DMS153 (cell line): ENCODE measurements around the gene TSPAN2.

Experiments used
- DNase-seq: peaks from one replicate; lab custom pipeline; 2025; lab: John Stamatoyannopoulos, UW

The TSPAN2 gene

DNA sequence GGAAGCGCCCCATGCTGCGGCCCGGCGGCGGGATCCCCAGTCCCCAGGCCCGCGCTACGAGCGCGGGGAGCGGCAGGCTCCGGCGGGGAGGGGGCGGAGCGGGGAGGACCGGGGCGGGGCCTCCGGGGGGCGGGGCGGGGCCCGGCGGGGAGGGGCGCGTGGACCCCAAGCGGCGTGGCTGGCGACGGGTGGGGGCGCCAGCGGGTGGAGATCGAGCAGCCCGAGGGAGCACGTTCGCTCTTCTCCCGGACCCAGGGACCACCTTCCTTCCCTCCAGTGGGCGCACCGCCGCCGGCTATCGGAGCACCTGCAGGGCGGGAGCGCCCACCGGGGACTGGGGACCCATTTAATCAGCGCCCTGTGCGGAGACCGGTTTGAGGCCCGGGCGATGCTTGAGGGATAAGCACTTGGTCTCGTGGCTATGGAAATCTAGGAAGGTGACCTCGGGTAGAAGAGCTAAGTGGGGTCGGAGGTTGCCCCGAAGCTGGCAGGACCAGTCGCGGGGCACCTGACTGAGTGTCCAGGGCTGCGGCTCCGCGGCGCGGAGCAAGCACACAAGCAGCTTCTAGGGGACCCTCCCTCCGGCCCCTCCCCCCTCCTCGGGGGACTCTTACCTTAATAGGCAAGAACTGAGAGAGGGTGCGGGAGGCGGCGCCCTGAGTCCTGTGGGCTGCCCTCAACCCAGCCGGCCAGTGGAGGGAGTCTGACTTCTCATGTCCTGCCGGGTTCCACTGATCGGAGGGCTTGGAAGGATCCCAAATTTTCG, at the start of gene TSPAN2:
TSS of gene TSPAN2 (minus strand) at position 84 of the 766 bp plus-strand sequence. CDS start at position 13, 71 bp downstream.
- peak; percentile 43 for DNase-seq

DNA sequence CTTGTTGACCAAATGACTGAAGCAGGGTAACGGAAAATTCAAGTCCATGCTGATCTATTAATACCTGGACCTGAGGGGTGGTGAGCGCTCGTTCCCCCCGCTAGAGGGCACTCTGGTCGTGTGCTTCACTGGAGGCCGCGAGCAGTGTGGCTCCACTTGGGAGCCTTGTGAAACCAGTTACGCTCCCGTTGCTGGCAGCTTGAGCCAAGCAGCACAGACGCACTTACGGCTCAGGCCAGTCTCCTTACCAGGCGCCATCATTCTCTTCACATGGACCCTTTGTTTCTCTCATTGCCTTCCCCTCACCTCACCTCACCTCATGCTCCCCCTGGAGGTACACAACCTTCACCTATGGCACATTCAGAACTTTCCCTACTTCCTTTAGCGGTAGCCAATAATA, 49.7 kb upstream of the TSPAN2 start:
- DNase-seq, result peak; percentile 80

DNA sequence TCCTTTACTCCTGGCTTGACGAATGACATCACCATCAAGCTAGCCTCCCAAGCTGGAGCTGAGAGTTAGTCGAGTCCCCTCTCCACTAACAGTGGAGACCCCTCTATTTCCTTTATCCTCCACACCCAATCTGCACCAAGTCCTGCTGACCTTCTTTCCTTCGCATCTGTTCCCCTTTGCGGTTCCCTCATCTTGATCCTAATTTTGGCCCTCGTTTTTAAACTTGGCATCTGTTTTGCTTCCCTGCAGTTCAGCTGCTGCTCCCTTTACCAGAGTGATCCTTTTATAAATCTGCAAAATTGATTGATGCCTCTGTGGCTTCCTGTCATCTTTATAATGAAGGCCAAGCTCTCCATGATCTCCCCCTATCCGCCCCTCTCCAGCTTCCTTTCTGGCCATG, 49.0 kb upstream of the TSPAN2 start:
- DNase-seq, result no peak

DNA sequence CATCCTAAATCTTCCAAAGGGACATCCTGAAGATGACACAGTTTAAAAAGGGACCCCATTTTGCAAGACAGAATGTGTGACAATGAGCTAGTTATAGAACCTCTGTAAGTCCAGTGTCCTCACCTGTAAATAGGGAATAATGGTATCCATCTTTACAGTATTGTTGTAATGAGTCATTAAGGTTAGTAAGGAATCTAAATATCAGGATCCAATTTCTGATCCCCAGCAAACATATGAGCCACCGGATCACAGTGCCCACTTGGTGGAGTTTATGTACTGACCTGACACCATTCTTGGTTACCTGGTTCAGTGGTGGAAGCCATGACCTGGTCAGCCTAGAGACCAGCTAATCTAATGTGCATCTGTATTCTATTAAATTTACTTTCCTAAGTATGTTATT, 47.9 kb upstream of the TSPAN2 start:
- DNase-seq, result no peak

DNA sequence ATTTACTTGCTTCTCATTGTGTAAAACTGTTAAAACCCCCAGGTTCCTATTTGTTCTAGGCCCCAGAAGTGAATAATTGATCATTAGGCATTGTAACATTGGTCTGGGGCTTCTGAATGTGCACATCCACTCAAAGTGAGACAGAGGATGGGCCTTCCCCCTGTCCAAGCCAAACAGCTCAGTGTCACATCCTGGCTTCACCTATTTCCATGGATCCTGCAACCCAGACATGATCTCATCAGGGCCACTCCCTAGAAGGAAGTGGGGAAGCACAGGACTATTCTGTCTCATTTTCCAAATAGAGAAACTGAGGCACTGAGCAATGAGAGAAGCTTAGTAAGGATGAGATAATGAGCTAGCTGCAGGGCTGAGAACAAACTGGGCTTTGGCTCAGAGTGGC, 47.4 kb upstream of the TSPAN2 start:
- DNase-seq, result no peak

DNA sequence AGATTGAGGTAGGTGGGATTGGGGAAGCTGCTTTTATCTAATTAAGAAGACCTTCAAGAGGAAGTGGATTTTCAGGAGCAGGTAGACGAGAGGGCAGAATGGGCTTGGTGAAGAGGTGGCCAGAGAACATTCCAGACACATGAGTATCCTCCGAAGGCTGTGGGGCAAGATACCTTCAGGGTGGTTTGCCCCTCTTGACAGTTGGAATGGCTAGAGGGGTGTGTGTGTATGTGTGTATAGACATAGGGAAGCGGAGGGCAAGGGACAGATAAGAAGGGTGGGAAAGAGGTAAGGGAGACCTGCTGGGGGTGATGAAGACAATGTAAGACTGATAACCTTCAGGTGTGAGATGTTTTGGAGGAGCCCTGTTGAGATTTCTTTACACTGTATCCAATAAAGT, 46.8 kb upstream of the TSPAN2 start:
- no peak for DNase-seq

DNA sequence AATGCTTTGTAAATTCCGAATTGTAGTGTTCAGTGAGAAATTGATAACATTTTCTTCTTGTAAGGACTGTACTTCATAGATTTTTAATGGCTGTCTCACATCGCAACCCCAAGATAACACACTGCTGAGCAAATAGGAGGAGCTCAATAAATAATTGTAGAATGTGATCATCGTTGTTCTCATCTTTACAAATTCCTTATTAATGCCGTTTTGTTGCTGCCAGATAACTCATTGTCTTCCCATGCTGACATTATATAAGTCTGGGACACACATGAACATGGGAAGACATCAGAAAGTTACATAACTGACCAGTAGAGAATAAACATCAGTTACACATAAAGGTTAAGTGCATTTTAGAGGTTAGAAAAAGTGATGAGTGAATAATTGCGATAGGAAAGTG, 46.4 kb upstream of the TSPAN2 start:
- no peak for DNase-seq

DNA sequence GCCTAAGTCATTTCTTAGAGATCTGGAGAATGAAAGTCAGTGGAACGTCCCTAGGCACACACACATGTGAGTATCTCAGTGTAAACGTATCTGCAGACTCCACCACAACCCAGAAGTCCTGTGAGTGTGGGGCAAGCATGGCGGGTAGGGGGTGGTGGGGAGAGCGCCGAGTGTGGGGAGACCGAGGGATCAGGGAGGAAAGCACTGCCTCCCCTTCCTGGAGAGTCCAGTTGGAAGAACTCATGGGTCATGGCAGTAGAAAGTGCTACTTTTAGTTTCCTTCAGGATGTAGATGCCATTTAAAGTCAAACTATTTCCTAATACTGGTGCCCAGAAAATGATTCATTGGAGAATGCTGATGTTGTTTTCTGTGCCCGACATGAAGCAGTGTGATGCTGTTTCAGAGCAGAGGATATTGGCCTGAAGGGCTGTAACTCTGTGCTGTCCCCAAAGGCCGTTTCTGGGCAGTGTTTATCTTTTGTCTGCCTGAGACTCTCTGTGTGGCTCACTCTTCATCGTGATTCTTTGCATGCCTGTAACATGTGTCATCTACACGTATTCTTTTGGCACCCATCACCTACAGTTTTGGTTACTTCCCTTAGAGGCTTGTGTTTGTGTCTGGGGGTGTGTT, 45.7 kb upstream of the TSPAN2 start:
- DNase-seq, result no peak

DNA sequence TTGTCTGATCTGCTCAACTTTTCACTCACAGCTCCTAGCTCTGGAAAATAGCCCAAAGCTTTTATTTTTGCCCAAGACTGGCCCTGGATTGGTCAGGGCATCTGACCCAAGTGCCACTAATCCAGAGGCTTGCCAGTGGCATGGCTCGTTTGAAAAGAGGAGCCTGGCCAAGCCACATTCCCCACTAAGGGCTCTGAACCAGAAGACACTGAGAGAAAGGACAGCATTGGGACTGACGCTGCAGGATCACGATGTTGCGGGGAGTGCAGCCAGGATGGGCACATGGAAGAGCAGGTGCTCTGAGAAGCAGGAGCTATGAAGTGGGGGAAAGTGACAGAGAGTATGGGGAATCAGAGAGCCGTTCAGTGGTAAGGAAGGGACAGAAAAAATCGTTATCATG, 44.9 kb upstream of the TSPAN2 start:
- DNase-seq, result no peak

DNA sequence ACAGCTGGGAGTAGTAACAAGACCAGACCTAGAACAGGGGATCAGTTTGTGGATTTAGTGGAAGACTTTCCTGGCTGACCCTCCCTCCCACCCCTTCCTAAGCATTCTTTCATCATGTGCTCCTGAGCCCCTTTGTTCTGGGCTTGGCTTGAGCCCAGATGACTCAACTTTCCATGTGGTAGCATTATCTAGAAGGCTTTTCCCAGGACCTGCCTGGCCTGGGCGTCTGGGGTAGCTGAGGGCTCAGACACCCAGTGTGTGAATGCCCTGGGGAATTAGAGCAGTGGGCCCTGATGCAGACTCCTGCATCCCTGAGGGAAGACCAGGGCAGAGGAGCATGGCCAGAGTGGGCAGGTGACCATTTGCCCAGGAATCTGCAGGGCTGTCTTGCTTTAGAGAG, 44.1 kb upstream of the TSPAN2 start:
- DNase-seq, result no peak

DNA sequence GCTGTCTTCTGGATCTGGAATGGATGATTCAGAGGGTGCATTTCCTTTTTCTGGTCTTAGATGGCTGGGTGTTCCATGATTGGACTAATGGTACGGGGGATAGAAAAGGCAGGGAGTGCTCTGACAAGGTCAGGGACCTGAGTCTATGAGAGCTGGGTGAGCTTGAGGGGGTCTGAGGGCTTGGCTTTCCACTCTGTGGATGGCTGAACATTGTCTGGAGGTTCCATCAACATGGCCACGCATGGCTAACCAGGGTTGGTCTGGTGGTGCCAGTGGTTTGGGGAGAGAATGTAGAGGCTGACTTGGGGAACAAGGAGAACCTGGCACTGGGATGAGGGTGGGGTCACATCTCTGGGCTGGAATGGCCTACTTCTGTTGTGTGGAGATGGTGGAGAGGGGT, 41.5 kb upstream of the TSPAN2 start:
- no peak for DNase-seq

DNA sequence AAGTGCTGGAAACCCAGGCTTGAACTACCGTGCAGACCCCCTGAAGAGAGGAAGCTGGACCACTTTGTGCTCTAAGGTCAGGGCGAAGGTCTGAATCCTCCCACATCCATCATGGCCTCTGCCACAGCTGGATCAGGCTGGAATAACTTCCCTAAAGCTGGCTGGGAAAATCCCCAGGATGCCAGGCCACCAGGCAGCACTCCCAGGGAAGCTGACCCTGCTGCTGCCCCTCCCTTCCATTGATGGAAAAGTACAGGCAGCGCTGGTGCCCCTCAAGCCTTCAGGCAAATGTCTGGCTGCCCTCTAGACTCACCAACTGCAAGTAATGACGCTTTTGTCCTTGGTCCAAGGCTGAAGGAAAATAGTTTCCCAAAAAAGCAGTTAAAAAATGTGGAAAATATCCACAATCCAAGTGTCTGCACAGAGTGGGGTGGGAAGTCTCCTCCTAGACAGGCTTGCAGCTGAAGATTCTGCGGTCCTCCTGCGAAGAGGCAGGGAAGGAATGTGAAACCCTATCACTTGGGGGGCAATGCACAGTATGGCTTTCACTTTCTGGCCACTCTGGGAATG, 39.9 kb upstream of the TSPAN2 start:
- no peak for DNase-seq

DNA sequence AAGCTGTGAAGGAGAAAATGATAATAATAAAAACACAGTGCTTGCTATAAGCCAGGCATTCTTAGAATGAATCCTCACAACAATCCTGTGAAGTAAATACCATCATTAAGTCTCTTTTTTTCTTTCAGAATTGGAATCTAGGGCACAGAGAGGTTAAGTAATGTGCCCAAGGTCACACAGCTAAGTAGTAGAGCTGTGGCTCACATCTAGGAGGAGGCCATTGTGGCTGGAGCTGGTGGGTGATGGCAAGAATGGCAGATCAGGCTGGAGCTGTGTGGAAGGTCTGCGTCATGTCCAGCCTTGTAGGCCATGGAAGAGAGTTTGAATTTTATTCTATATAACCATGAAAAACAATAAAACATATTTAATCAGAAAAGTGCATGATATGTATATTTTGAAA, 38.2 kb upstream of the TSPAN2 start:
- DNase-seq, result no peak

DNA sequence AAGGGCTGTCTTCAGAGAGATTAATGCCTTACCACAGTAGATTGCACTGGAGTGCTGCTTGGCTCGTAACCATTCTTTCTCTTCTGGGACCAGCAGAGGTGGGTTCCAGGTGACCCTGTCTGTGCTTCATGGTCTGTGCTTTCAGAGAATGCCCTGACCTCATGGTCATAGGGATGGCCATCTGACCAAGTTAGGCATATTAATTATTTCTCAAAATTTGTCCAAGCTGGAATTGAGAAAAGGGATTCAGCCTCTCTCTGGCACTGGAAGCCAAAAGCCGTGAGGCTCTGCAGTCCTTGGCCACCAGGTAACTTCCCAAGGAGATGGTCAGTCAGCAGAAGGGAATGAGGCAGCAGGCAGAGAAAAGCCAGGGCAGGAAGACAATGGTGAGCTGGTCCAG, 37.2 kb upstream of the TSPAN2 start:
- no peak for DNase-seq

DNA sequence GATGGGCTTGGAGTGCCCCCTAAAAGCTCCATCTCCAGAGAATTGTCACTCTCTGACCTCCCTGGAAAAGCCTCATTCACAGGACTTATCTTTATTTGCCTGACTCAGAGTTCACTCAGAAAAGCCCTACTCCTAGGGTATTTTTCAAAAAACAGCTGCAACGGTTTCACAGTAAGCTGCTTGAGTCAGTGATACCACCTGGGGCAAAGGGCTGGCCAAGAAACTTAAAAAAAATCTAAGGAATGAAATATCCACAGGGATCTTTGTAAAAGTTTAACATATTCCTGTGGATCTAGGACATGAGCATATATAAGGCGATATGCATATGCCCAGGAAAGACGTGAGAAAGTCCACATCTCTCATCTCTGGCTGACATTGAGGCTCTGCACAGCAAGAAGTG, 33.8 kb upstream of the TSPAN2 start:
- DNase-seq, result no peak

DNA sequence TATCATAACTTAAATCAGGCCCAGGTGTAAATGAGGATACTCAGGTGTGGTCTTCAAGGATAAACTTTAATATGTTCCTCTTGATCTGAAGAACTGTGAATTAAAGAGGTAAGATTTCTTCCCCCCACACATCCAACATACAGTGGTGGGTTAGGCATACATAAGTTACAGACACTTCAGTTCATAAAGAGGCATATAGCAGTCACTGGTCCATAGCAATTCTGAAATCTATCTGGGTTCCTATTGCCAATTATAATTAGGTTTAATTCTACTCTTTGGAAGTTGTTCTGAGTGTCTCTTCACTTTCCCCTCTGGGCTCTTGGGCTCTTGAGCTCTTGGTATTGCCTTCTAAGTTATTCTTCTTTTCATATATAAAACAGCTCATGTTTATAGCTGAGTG, 32.5 kb upstream of the TSPAN2 start:
- DNase-seq, result no peak

DNA sequence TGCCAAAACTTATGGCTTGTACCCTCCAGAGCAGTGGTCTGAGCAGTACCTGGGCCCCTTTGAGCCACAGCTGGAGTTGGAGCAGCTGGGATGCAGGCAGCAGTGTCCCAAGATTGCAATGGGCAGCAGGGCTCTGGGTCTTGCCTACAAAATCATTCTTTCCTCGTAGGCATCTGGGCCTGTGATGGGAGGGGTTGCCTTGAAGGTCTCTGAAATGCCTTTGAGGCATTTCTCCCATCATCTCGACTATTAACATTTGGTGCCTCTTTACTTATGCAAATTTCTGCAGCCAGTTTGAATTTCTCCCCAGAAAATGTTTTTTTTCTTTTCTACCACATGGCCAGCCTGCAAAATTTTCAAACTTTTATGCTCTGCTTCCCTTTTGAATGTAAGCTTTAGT, 31.0 kb upstream of the TSPAN2 start:
- no peak for DNase-seq

DNA sequence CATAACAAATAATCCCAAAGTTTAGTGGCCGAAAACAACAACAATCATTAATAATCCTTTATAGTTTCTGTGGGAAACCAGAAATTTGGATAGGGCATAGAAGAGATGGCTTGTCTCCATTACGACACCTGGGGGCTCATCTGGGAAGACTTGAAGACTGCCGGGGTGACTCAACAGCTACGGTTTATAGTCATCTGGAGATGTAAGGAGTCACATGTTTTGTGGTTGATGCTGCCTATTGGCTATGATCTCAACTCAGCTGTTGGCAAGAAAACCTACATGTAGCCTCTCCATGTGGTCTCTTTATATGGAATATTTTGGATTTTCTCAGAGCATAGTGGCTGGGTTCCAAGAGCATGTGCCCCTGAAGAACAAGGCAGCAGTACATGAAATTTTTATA, 29.3 kb upstream of the TSPAN2 start:
- no peak for DNase-seq

DNA sequence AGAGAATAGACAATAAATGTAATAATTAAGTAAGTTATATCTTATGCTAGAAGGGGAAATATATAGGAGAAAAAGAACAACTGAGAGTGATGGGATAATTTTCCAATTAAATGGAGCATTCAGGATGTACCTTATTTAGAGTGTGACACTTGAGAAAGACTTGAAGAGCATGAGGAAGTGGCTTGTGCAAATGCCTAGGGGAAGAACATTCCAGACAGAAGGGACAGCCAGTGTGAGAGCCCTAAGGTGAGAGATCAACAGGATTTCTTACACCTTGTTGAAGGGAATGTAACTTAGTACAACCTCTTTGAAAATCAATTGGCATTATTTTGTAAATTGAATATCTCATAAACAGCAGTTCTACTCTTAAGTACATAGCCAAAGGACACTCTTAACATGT, 28.8 kb upstream of the TSPAN2 start:
- no peak for DNase-seq

DNA sequence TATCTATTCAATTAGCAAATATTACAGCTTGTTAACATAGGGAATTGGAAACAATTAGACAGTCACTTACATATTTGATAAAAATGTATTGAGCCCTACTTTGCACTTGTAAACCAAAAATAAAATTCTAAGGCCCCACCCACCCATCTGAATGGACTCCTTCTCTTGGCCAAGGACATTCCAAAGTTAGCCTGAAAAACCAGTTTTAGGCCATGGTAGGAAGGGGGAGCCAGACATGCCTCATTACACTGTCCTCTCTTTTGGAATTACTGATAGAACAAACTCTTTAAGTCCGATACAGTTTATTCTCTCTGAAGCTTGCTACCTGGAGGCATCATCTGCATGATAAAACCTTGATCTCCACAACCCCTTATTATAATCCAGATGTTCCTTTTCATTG, 28.0 kb upstream of the TSPAN2 start:
- DNase-seq, result no peak

DNA sequence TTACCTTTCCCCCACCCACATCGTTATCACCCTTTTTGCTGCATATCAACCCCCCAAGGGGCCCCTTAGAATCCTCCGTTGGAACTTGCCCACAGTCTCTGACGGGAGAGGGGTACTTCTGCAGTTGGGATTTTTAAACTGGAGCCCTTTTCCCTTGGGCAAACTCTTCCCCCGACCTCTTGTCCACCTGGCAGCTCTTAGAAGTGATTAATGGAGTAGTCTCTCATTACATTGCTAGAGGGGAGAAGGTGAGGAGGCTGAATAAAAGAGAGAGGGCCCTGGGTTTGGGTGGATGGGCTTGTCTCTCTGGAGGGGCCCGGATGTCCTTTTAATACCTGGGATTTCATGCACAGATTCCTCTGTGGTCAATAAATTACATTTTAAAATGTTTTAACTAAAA, 27.2 kb upstream of the TSPAN2 start:
- DNase-seq, result no peak

DNA sequence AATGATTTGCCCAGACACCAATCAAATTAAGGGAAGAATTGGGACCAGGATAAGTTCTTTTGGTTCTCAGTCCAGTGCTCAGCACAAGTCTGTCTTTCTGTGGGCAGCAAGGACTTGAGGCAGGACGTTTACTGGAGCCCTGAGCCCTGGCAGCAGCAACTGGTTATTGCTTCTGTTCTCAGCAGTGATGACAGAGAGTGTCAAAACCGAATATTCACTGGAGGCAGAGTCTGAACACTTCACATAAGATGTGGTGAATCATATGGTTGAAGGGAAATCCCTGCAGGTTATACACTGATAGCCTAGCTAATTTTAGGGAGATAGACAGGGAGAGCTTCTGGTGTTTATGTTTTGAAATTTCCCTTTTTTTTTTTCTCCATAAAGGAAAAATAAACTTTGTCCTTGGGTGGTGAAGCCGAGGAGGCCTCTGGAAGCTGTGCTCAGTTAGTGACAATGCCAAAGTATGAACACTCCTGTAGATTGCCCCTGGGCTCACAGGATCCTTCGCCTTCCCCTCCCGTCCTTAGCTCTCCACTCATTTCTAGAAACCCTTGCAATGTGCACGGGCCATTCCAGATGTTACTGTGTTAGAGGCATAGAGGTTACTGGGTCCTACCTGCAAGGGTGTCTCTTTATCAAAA, 26.3 kb upstream of the TSPAN2 start:
- DNase-seq, result no peak

DNA sequence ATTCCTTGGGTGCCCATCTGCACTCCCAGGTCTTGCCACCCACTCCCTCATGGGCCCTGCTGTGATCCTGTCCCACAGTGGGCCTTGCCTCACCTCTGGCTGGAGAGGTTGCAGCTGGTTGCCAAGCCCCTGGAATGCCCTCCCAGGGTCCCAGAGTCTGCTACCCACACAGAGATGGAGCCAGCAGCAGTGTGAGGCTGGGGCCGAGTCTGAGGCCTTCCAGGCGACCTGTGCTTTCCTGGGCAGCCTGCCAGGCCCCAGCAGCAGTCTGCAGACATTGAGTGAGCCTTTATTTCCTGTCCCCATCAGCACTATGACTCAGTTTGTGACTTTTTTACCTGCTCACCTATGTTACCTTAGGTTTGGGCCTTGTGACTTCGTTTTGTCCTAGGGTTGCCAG, 25.0 kb upstream of the TSPAN2 start:
- peak; percentile 49 for DNase-seq
